ENCODE measurements around the gene OR2M3. TPM values are rescaled to one million over a fixed set of nuclear protein-coding genes. Genes with fewer than 3 reads are reported as not detected.

OR2M3 gene
- total RNA-seq, 1 donor from 2014 or later, result not detected

- DNase-seq (ENCODE audit: low spot score), result no peak
- no peak overlapping the region for H3K27ac Mint-ChIP-seq (ENCODE audit: unreplicated experiment)
- peaks cover 4% of the 10 kb centered on the region for H3K27me3 Mint-ChIP-seq (ENCODE audit: unreplicated experiment)
- no peak overlapping the region for H3K4me3 Mint-ChIP-seq (ENCODE audit: unreplicated experiment)
- H3K4me1 Mint-ChIP-seq (ENCODE audit: unreplicated experiment), result no peaks in the 10 kb centered on the region
- H3K36me3 Mint-ChIP-seq (ENCODE audit: low read depth, unreplicated experiment), result no peaks in the 10 kb centered on the region
- TF ChIP-seq CTCF (IDR thresholded peaks at IDR 0.05; ENCODE audit: unreplicated experiment), result no peak
- H3K9me3 Mint-ChIP-seq (ENCODE audit: unreplicated experiment), result peaks cover 14% of the 10 kb centered on the region
Observed at GRCh38 chr1:248165186-248165585, 31.9 kb upstream of the OR2M3 start.

- Mint-ChIP-seq H3K4me1 (ENCODE audit: unreplicated experiment) (no peaks in the 10 kb centered on the region), H3K36me3 (ENCODE audit: low read depth, unreplicated experiment) (no peaks in the 10 kb centered on the region), H3K9me3 (ENCODE audit: unreplicated experiment) (no peaks in the 10 kb centered on the region), H3K27me3 (ENCODE audit: unreplicated experiment) (no peaks in the 10 kb centered on the region), H3K27ac (ENCODE audit: unreplicated experiment) (no peak within 1 kb of the TSS), H3K4me3 (ENCODE audit: unreplicated experiment) (no peak within 1 kb of the TSS)
- no peak for TF ChIP-seq CTCF (IDR thresholded peaks at IDR 0.05; ENCODE audit: unreplicated experiment)
- no peak for DNase-seq (ENCODE audit: low spot score)
Observed at GRCh38 chr1:248174521-248174920, 22.5 kb upstream of the OR2M3 start, which contains the start of gene OR2M2. OR2M2 (plus strand) TSS chr1:248174821; CDS start chr1:248179986, 5,165 bp downstream.

- no peak for DNase-seq (ENCODE audit: low spot score)
- Mint-ChIP-seq H3K4me3 (ENCODE audit: unreplicated experiment) (no peak overlapping the region), H3K4me1 (ENCODE audit: unreplicated experiment) (no peaks in the 10 kb centered on the region), H3K9me3 (ENCODE audit: unreplicated experiment) (peaks cover 23% of the 10 kb centered on the region), H3K27ac (ENCODE audit: unreplicated experiment) (no peak overlapping the region), H3K27me3 (ENCODE audit: unreplicated experiment) (no peaks in the 10 kb centered on the region), H3K36me3 (ENCODE audit: low read depth, unreplicated experiment) (peaks cover 5% of the 10 kb centered on the region)
- no peak for TF ChIP-seq CTCF (IDR thresholded peaks at IDR 0.05; ENCODE audit: unreplicated experiment)
Observed at GRCh38 chr1:248183996-248184395, 13.1 kb upstream of the OR2M3 start.

- no peak for TF ChIP-seq CTCF (IDR thresholded peaks at IDR 0.05; ENCODE audit: unreplicated experiment)
Observed at GRCh38 chr1:248187363-248187762, 9.7 kb upstream of the OR2M3 start.

GRCh38 chr1:248189026-248189425 lies 8.0 kb upstream of the OR2M3 start:
- no peak for TF ChIP-seq CTCF (IDR thresholded peaks at IDR 0.05; ENCODE audit: unreplicated experiment)
- Mint-ChIP-seq H3K36me3 (ENCODE audit: low read depth, unreplicated experiment) (peaks cover 5% of the 10 kb centered on the region), H3K27ac (ENCODE audit: unreplicated experiment) (no peak overlapping the region), H3K27me3 (ENCODE audit: unreplicated experiment) (peaks cover 3% of the 10 kb centered on the region), H3K4me3 (ENCODE audit: unreplicated experiment) (no peak overlapping the region), H3K9me3 (ENCODE audit: unreplicated experiment) (peaks cover 24% of the 10 kb centered on the region), H3K4me1 (ENCODE audit: unreplicated experiment) (no peaks in the 10 kb centered on the region)
- no peak for DNase-seq (ENCODE audit: low spot score)

More at GRCh38 chr1:248187363-248187762, 9.7 kb upstream of the OR2M3 start:
- Mint-ChIP-seq H3K9me3 (ENCODE audit: unreplicated experiment) (peaks cover 24% of the 10 kb centered on the region), H3K27me3 (ENCODE audit: unreplicated experiment) (peaks cover 1% of the 10 kb centered on the region), H3K4me1 (ENCODE audit: unreplicated experiment) (no peaks in the 10 kb centered on the region), H3K36me3 (ENCODE audit: low read depth, unreplicated experiment) (peaks cover 5% of the 10 kb centered on the region), H3K27ac (ENCODE audit: unreplicated experiment) (no peak overlapping the region), H3K4me3 (ENCODE audit: unreplicated experiment) (no peak overlapping the region)
- DNase-seq (ENCODE audit: low spot score), result no peak

Data from endothelial cell (in vitro differentiated cells).